Activated CD8-positive, alpha-beta memory T cell treated with anti-CD3 and anti-CD28 coated beads, Interleukin-2, amount 50 U/mL, for 1 hour (primary cell): ENCODE results near the gene SEMA5B.

ENCODE experiments used
- DNase-seq: peaks from one replicate; pipeline ENCODE4 v3.0.0-alpha.2; 2020; ENCODE audit errors: extremely low read depth

SEMA5B gene

DNA sequence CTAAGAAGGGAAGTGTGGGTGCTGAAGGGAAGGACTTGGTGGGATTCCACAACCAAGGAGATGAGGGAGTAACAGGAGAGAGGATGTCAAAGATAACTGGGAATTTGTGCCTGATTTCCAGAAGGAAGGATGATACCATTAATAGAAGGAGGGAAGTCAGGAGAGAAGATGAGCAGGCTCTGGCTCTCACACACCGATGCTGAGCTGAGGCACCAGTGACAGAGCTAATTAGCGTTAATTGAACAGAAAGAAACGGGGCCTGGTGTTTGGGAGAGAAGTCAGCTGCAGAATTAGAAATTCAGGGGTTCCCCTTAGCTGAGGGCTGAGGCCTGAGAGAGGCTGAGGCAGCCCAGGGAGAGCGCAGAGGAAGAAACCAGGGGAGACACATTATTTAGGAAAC lies 27.4 kb upstream of the SEMA5B start:
- no peak for DNase-seq

DNA sequence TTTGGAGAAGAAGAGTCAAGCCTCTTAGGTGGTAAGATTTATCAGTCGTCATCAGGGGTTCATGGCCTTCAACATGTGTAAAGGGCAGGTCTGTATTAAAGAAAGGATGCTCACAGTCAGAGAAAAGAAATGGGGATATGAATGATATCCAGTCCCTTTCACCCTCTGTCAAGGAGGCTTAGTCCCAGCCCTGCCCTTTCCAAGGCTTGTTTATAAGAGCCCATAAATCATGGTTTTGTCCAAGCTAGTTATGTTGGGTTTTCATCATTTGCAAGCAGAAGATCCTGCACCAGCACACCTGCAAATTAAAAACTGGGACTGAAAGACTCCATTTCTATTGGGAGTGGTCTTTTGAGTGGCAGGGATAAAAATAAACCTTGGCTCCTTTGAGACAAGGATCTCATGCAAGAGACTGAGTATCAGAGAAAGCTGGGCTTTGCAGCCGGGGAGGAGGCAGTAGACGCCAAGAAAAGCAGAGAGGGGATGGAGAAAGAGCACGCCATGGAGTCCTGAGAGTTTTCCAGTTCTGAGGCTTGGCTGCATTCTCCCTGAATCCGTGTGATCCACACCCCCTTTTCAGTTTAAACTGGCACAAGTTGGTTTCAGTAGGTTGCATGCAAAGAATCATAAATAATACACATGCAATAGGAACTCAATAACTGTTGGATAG lies 26.7 kb upstream of the SEMA5B start:
- DNase-seq = no peak

DNA sequence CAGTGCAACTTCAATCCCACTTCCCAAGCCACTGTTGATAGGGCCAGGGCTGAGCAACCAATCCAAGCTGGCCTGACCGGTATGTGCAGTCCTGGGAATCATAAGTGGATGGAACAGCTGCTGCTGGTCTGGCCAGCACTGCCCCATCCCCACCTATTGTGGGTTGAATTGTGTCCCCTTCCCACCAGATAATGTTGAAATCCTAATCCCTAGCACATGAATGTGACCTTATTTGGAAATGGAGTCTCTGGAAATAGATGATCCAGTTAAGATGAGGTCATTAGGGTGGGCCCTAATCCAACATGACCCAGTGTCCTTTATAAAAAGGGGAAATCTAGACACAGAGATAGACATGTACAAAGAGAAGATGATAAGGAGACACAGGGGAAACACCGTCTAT lies 25.5 kb upstream of the SEMA5B start:
- DNase-seq = no peak

DNA sequence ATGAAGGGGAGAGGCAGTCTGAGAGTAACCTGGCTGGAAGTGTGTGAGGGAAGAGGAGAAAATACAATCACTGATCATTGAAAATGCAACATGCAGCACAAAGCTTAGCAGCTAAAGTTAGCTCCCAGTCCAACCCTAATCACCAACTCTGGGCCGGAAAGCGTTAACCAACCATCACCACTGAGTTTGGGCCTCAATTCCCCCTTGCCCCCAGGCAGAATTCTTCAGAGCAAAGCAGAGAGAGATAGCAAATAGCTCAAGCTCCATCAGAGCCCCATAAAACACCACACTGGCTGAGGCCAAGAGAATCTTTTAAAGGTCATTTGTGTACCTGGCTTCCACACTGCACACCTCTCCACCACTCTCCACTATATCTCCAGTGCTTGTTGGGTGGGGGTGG lies 23.1 kb upstream of the SEMA5B start:
- no peak for DNase-seq

DNA sequence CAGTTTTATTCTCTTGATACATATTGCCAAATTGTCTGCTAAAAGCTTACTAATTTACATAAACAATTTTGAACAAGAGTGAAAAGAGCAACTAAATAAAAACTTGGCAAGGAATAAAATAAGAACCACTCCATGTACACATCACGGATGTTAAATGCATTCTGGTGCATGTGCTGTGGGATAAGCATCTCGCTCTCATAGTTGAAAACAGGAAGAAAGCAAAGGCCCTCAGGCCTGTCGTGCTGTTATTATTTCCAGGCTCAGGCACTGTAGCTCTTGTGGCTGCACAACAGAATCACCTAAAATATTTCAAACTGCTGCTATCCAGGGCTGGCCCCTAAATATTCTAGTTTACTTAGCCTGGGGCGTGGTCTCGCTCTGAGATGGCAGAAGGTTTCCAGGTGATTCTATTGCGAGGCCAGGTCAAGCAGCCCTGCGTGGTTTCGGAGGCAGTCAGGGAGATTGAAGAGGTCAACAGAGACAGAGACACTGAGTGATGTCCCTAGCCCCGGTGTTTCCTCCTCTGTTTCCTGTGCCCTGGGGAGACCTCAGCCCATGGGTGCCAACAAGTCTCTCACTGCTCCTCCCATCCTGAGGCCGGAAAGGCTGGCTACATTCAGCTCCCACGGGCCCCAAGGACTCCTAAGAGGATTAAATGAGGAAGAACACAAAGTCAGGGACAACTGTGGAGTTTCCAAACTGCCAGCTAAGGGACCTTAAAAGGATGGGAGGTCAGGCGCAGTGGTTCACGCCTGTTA lies 21.1 kb upstream of the SEMA5B start:
- DNase-seq = no peak

DNA sequence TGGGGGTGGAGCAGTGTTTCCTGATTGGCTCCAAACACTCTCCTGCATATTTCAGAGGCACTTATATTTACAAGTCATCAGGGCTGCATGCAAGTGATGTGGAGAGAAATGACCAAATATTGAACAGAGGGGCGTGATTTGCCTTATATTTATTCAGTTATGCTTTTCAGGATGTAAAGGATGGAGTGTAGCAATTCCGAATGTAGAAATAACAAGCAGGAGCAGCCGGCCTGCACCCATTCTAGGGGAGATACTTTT lies 19.4 kb upstream of the SEMA5B start:
- no peak for DNase-seq

DNA sequence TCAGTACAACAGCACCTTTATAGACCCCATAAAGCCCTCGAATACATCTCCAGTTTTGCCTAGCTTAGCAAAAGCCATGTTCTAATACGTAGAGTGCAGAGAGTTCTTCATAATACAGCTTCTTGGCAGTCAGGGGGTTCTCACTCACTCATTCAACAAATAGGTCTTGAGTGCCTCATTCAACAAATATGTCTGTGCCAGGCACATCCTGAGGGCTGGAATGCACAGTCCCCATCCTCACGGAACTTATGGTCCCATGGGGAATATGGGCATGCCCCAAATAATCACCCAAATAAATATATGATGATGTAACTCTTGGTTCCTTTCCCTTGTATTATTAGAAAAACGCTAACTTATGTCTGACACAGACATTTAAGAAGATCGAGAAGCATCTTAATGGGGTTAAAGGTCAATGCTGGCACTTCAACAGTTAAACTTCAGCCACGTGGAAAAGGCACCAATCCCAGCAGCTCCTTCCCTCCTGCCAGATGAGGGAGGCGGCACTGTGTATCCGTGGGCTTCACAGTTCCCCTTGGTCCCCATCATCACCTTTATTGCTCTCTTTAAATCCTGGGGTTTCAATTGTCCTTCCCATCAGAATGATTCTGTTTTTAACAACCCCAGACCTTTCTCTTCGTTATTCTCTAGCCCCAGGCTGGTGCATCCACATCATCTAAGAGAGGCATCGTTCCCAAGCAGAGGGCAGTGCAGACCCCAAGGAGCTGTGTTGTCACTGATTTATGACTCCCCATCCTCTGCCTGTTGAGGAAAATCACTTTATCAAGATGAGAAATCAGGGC lies 18.9 kb upstream of the SEMA5B start:
- DNase-seq = no peak

DNA sequence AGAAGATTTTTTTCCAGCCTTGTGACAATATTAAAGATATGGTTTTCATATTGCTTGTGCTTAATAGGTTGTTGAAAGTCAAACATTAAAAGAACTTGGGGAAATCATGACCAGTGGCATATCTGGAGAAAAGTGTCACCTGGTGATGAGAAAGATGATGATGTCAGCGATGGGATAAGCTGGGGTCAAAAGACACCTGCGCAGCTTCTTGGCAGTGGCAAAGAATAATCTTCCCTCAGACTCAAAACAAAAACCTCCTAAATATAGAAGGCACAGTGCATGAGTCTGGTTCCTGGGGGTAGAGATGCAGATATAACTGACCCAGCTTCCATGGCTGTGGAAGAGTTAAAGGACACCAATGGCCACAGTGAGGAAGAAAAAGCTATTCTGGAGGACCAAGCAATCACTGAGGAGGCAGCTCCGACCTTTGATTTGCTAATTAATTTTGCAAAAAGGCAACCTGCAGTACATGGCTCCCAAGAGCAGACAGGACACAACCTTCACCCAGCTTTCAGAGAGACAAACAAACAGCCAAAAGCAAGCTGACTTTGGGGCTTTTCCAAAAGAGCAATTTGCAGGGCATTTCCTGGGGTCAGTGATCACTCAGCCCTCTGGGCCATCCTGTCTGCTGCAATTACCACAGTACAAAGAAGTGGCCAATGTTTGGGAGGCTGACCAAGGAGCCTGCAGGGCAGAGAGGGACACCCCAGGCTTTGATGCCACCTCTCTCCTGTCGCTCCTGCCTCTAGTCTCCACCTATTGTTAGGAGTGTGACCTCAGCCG lies 17.6 kb upstream of the SEMA5B start:
- no peak for DNase-seq

DNA sequence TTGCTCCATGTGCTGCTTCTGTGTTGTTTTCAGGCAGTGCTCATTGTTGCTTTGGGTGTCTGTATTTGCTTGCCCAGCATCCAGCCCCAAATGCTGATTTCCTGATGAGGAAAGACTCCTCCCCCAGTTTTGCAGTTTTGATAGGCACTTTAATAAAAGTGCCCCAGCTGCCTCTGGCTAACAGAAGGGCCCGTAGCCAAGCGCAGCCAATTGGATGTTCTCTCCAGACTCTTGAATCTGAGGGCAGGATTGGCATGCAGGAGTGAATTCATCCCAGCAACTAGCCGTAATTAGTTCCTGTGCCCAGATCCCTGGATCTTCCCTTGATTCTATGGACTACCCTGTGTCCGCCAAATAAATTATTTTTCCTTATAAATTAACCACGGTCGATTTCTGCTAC lies 14.8 kb upstream of the SEMA5B start:
- no peak for DNase-seq

DNA sequence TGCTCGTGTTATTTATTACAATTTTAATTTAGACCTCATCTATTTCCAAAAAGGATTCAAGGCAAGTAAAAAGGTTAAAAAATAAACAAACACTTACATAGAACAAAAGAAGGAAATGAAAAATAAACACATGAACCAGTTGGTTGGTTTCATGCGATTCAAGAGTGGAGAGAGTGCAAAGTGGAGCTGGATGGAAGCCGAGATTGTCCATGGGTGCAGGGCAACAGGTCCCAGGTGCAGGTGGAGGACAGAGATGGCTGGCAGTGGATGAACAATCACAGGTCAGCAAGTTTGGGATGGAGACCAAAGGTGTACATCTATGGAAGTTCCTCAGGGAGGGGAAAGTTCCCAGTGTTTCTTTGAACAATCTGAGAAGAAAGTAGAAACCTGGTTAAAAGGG lies 11.6 kb upstream of the SEMA5B start:
- DNase-seq = no peak

DNA sequence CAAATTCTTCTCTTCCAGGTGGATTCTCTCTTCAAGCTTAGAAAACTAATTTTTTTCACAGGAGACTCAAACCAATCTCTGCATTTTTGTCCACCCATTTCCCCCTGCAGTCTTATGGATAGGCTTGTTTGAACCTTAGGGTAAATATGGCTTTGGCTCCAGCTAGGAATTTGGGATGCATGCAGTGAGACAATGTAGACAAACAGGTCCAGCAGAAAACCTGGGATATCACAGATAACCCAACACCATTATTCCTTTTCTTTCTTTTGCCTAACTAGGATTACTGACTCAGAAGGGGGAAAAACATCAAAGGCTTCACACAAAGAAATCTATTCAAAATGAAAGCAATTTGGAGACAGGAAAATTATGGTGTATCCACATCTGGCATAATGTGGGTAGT lies 11.2 kb upstream of the SEMA5B start:
- no peak for DNase-seq

DNA sequence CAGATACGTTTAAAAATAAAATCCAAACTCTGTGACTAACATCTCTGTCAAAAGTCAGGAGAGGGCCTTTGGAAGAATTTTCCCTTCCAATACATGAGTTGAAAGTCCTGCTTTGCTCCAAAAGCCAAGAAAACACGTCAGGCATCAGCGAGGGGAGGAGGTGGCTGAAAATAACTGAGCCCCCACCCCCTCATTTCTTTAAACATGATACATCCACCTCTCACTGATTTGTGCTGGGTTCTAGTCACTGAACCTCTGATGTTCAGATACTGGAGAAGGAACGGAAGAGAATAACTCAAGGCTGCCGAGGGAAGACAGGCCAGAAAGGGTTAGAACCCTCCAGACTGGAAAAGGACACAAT lies 9.4 kb upstream of the SEMA5B start:
- no peak for DNase-seq

DNA sequence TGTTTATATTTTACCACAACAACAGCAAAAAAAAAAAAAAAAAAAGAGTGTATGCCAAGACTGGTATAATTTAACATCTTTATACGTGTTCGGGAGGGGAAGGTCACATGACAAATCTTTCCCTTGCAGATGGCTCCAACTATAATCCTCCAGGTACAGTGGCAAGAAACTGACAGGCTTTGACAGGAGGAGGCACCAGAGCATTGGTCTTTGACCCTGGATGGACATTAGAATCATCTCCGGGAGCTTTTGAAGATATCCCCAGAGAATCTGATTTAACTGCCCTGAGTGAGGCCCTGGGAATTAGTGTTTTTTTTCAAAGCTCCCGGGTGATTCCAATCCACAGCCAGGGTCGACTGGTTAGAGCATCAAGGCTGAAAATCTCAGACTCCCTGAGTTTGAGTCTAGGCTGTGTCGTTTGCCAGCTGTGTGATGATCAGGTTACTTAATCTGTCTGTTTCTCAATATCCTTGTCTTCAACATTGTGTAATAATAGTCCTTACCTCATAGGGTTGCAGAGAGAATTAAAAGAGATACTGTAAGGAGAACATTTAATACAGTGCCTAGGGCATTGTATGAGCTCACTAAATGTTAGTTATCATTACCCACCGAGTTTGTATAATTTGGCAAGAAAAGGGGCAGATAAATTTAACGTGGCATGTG lies 8.9 kb upstream of the SEMA5B start:
- DNase-seq = no peak

DNA sequence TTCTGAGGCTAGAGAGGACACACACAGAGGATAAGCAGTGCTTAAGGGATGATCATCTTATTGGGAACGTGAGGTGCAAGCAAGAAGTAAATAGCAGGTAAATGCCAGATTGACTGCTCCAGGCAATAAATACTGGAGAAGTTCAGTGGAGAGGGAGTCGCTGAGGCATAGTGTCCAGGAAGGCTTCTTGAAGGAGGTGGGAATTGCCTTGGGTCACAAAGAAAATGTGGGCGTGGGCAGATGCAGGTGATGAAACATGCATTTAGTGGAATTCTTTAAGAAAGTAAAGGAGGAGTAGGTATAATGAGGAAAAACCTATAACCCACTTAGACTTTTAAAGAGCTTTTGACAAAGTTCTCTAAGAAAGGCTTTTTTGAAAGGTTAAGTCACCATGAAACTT lies 7.4 kb upstream of the SEMA5B start:
- no peak for DNase-seq

DNA sequence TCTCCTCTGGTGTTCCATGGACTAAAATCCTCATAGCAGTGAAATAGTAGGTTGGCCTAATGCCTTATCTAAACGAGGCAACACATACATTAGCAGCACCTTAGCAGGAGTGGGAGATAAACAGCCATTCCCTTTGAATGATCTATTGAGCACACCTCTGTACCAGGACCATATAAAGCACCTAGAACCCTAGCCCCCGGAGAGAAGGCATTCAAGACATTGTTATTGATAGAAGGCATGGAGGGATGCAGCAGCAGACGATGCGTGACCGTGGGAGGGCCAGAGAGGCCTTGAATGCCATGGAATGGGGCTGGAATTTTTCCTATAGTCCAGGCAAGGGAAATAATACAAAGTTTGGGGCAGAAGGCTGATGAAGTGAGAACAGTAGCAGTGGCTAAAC lies 6.6 kb upstream of the SEMA5B start:
- no peak for DNase-seq

DNA sequence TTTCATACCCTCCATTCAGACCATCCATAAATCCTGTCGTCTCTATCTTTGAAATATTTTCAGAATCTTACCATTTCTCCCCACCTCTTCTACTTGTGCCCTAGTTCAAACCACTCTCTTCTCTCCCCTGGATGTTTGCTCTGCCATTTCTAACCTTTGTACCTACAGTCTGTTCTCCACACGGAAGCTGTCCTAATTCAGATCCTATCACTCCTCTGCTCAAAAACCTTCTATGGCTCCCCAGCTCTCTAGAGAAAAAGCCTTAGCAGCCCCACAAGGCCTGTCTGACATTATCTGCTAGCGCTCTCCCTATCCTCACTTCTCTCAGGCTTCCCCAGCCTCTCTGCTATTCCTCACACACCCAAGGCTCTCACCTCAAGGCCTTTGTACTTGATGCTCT lies 4.5 kb upstream of the SEMA5B start:
- DNase-seq = no peak

DNA sequence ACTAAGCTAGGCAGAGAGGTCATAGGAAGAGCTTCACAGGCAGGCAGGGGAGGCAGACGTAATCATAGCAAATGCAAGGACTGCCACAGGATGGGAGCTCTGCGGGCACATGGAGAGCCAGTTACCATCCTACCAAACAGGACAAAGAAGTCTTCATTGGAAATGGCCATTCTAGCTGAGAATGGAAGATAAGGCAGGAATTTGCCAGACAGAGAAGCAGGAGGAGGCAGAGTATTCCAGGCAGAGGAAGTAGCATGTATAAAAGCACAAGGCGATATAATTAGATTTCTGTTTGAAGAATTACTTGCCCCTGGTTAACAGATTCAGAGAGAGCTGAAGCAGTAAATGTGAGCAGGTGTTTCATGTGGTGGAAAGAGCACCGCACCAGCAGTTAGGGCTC lies 3.5 kb upstream of the SEMA5B start:
- no peak for DNase-seq

DNA sequence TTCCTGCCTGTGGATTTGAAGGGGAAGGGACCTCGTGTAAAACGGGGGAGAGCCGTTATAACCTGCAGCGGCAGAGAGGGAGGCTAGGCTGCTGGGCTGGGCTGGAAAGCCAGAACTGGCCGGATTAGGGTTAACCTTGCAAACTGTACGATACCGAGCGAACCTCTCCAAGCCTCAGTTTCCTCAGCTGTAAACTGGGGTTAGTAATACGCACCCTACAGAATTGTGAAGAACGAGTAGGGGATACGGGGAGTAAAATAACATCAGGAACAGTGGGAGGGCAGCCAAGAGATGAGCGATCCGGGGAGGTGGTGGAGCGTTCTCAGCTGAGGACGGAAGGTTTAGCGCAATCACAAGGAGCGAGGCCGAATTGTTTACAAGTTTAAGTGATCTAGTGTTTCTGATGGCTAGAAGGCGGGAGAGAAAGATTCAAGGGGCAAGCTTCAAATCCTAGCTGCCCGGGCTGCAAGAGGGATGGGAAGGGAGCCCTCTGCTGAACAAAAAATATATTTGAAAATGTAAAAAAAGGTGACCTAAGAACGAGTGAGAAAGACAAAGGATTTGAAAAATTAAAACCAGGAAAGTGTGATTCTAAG lies 768 bp upstream of the SEMA5B start:
- DNase-seq = no peak

DNA sequence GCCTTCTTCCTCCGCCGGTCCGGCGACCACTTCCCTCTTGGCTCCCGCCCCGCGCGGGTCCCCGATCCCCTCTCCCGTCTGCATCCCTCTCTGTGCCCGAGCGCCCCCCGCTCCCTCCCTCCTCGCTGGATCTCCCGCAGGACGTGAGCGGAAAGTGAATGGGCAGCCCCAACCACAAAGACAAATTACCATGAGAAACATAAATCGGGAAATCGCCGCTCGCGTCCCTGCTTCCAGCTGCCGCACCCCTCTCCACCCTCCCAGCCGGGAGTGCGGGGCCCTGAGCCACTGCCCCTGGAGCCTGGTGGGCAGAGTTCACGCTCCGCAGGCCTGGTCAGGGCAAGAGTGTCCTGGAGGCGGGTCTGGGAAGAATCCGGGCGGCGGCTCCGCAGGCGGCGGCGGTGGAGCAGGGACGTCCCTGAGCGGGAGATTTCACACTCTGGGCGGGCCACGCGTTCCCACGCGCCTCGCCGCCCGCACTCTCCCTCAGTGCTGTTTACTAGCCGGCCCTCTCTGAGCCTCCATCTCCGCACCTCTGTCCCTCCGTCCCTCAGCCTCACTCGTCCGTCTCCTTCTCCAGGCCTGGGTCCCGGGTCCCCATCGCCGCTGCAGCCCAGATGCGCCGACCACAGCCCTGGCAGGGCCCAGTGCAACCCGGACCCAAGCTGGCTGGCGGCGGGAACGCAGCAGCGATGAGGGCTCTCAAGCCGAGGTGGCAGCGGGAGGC lies 835 bp downstream of the SEMA5B start:
- no peak for DNase-seq

DNA sequence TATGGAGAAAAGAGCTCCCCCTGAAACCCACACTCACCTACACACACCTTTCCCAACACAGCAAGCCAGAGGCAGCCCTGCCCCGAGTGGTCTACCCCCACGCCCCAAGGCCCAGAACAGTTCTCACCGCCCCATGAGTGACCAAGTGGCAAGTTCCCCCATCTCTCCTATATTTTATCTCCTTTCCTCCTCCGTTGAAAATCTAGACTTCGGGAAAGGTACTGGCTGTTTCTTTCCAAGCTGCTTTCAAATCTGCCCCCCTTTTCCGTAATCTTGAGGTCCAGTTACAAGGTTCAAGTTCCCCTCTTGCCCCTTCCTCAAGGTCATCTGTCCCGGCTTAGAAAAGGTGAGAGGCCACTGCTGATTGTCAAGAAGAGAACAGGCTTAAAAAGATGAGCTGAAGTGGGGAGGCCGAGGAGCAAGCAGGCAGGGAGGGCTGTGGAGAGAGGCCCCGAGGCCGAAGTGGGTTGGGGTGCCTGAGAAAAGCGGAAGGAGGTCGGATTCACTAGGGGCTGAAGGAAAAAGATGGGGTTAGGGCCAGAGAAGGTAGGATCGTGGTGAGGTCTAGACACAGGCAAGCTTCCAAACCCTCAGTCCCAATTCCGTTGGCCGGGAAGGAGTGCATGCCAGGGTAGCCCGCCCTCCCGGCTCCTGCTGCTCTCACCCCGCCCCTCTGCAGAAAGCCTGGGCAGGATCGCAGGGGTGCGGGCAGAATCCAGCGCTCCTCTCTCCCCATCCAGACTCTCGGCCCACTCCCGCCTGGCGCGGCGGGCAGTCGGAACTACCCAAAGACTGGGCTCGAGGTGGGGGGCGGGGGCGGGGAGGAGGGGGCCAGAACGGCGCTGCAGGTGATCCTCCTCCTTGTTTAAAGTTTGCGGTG lies 1.7 kb downstream of the SEMA5B start:
- no peak for DNase-seq
